Activated CD4-positive, CD25-positive, alpha-beta regulatory T cell treated with anti-CD3 and anti-CD28 coated beads, Interleukin-2, amount 50 U/mL, for 16 hours (primary cell): ENCODE data around the gene TEX261.

Source experiments
- DNase-seq: peaks from one replicate; pipeline ENCODE4 v3.0.0-alpha.2; 2020; ENCODE audit warnings: low read depth, low spot score

TEX261 gene

GRCh38 chr2:70937866-70938585 is 56.6 kb downstream of the TEX261 start:
- DNase-seq = no peak

- no peak for DNase-seq
Measured at GRCh38 chr2:70936979-70937811, 57.5 kb downstream of the TEX261 start.

- no peak for DNase-seq
Measured at GRCh38 chr2:70936165-70936978, 58.3 kb downstream of the TEX261 start.
